ENCODE results near the gene TOR1A.
"Not testable (repeated sequence)": the region's sequence is repeated elsewhere in the genome, so short reads cannot be mapped to it uniquely, and the experiment has no call there.

- not testable (repeated sequence) for TF ChIP-seq CTCF (conservative IDR thresholded peaks at IDR 0.05 in 1 of 2, IDR thresholded peaks at IDR 0.05 in 1 of 2; ENCODE audit: extremely low read depth in 1 of 2, insufficient read depth in 1 of 2, low read depth in 1 of 2, low read length in 2 of 2); EZH2 (IDR thresholded peaks at IDR 0.05; ENCODE audit: borderline replicate concordance, low read length)
These were observed 47.8 kb downstream of the TOR1A start for GRCh38 chr9:129776096-129776495.

Measured in mammary epithelial cell (primary cell).